Activated CD4-positive, alpha-beta T cell treated with anti-CD3 and anti-CD28 coated beads, Interleukin-2, amount 50 U/mL, for 16 hours (primary cell): Measurements from ENCODE around the gene LHX4.

Experiments
- DNase-seq: peaks from one replicate; pipeline ENCODE4 v3.0.0-alpha.2; 2020

Gene LHX4

DNA sequence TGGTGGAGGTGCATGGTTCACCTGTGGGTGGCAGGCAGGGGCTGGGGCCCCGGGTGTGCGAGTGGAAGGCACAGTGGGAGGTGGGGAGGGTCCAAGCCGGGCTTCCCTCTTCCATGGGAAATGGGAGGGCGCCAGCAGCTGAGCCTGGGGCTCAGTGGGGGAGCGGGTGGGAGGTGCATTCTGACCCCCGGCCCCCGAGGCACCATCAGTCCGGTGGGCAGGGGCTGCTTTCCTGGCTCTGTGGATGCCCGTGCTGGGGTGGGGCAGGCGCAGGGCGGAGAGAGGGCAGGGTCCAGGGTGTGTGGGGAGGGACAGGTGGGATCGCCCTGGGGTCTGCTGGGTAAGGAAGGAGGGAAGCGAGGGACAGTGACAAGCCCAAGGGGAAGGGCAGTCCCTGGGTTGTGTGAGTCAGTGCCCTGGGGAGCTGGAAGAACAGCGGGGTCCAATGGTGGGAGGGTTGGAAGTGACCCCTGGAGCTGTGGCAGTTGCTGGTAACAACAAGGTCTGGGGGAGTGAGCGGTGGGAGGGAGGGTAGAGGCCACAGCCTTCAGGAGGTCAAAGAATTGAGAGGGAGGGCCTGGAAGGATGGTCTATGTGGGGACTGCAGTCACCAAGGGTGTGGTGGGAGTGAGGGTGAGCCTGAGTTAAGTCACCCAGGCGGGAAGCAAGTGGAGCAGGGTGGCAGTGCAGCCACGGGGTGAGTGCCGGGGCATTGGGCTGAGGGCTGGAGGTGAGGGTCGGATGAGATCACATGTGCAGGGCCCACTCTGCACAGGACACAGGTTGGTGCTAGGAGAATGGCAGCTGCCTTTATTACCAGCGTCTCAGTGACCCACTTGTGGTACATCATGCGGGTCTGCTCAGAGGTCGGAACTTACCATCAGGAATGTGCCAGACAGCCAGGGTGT lies 29.6 kb downstream of the LHX4 start:
- DNase-seq: no peak

DNA sequence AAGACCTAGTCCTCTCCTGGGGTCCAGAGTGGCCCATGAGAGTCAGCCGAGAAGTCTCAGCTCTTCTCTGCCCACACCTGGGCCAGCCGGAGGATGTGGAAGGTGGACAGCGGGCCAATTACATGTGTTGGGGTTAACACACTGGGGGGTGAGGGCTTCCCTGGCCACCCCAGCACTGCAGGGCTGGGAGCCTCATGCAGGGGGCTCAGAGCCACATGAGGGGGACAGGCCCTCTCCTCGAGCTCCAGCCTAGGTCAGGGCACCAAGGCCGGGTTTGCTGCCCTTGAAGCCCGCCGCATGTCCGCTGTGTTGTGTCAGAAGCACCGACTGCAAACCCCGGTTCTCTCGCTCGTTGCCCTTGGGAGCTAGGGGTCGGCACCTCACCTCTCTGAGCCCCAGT lies 30.5 kb downstream of the LHX4 start:
- DNase-seq: no peak

DNA sequence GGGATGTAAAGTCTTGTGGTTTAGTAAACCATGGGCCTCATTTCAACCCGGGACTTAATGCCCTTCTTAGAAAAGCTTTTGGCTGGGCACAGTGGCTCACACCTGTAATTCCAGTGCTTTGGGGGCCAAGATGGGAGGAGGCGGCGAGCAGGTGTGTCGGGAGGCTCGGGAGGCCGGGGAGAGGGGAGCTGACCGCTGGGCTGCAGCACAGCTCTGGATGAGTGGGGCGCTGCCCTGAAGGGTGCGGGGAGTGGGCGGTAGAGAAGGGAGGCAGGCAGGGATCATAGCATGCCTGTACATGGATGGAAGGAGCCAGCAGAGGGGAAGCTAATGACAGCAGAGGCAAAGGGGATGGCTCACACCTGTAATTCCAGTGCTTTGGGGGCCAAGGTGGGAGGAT lies 31.0 kb downstream of the LHX4 start:
- DNase-seq: no peak

DNA sequence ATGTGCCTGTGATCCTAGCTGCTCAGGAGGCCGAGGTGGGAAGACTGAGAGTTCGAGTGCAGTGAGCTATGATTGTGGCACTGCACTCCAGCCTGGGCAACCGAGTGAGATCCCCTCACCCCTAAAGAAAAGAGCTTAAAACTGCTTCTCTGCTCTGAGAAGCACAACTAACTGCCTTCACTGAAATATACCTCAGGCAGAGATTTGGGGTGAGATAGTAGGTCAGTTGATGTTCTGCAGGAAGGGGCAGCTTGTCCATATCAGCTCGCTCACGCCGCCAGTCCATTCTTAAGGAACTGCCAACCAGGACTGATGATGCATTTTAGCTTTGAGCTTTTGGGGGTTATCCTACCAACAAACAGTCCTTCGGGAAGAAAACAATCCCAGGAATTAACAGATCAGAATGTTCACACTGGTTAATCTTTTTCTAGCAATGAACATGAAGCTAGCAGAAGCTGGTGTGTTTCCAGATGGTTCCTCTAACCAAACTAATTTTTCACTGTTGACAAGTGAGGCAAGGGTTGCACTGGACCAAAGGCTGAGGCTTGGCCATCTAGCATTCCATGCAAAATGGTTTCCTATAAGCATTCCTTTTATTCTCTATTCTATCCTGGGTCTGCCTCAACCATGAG lies 31.6 kb downstream of the LHX4 start:
- DNase-seq: no peak

DNA sequence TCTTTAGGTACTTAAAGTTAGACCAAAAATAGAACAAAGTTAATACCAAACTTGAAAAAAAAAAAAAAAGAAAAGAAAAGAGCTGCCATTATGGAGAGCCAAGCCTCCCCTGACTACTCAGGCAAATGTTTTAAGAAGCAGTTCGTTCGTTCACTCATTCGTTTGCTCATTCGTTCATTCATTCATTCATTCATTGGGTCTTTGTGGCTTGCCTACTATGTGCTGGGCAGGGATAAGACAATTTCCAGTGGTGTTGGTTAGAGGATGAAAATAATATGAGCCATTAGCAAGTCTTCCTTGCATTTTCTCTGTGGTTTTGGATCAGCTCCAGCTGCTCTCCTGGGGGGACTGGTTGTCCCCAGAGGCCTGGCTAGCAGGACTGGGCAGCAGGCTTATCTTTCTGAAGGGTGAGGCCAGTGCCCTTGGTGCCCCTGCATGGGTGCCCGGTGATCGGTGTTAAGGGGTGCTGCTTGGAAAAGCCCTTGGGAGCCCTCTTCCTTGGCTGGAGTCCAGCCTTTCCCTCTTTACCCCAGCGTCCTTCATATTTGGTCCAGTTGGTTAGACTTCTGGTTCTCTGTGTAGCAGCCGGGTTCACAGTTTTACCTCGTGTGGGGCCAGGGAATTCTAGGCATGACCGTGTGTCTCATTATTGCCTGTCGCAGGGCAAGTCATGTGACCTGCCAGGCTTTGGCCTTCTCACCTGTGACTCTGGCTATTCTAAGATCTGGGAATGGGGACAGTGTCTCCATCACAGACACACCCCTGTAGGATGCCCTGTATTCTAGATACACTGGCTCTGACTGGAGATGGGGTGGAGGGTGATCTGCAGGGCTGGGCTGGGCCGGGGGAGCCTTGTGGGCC lies 32.8 kb downstream of the LHX4 start:
- DNase-seq: no peak

DNA sequence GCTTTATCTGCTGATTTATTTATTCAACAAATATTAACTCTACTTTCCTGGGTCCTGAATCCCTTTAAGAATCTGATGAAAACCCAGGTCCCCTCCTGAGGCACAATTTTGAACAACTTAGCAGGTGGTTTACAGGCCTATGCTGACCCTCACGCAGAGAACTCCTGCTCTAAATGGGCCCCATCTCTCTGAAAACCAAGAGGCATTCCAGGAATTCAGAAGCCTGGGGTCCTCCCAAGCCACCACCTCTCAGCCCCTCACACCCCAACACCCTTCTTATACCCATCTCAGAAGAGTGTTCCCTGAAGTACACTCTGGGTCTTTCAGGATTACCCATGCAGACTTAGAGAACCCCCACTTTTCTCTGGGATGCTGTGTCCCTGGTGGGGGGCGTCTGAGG lies 34.5 kb downstream of the LHX4 start:
- DNase-seq: no peak

DNA sequence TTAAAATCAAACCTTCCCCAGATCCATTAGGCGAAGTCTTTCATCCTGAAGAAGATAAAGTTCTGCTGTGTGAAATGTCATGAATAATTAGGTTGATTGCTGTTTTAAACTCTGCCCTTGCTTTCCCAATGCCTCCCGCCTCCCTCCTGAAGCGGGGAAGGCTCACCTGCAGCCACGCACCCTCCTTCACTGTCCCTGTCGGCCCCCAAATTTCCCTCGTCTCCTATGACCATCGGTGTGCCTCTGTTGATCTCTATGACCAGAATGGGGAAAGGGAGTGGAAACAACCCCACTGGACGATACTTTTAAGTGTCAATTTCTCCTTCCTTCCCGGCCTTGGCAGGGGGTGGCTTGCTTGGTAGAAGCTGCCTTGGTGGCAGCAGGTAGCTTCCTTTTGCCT lies 35.1 kb downstream of the LHX4 start:
- no peak for DNase-seq

DNA sequence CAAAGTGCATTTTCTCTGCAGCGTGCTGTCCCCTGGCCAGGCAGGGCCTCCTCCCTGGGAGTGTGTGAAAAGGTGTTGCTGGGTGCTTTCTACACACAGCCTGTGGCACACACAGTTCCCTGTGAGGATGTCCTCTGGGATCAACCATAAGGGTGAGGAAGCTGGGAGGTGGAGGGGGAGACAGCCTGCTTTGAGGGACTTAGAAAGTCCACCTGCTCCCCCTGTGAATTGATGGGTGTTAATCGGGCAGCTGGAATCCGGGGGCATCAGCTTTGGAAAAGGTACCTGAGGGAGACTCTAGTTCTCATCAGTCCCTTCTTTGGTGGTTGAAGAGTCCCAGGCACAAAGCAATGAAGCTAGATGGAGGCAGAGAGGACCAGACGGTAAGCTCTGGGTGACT lies 35.8 kb downstream of the LHX4 start:
- DNase-seq: no peak

DNA sequence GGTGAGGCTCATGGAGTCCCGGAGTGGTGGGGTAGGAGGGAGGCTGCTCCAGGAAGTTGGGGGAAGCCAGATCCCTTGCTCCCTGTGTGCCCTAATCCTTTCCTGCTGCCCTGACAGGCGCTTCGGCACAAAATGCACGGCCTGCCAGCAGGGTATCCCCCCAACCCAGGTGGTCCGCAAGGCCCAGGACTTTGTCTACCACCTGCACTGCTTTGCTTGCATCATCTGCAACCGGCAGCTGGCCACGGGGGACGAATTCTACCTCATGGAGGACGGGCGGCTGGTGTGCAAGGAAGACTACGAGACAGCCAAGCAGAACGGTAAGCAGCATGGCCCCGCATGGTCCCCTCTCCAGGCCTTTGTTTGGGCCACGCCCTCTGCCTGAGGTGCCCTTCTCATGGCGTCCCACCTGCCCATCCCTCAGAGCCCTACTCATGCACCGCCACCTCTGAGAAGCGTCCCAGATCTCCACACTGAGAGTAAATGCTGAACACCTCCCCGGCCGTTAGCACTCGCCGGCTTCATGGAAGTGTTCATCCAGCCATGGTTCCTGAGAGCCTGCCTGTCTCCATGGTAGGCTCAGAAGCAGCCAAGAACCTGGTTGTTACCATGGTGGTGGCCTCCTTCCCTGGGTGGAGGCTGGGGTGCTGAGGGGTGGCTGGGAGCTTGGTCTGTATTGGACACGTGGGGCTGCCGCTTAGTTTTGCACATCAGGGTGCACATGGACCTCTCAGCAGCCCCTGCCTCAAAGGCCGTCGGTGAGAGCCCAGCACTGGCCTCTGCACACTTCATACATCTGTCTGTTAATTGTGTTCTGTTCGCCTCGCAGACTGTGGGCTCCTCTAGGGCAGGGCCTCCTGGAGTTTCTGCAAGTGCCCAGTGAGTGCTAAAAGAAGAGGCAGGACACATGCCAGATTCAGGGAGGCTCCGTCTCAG lies 36.5 kb downstream of the LHX4 start:
- DNase-seq: no peak

DNA sequence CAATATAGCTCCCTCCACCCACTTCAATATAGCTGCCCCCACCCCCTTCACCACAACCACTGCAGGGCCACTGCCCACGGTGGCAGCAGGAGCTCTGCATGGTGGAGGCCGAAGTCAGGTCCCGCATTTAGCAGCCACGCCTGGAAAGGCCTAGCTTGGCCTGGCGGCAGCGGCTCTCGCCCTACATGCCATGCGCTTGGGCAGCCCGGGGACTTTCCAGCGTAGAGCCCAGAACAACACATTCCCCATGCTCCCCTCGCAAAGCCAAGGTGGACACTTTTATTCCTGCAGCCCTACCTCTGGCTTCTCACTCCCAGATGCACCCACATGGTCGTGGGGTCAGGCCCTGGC lies 37.1 kb downstream of the LHX4 start:
- no peak for DNase-seq

DNA sequence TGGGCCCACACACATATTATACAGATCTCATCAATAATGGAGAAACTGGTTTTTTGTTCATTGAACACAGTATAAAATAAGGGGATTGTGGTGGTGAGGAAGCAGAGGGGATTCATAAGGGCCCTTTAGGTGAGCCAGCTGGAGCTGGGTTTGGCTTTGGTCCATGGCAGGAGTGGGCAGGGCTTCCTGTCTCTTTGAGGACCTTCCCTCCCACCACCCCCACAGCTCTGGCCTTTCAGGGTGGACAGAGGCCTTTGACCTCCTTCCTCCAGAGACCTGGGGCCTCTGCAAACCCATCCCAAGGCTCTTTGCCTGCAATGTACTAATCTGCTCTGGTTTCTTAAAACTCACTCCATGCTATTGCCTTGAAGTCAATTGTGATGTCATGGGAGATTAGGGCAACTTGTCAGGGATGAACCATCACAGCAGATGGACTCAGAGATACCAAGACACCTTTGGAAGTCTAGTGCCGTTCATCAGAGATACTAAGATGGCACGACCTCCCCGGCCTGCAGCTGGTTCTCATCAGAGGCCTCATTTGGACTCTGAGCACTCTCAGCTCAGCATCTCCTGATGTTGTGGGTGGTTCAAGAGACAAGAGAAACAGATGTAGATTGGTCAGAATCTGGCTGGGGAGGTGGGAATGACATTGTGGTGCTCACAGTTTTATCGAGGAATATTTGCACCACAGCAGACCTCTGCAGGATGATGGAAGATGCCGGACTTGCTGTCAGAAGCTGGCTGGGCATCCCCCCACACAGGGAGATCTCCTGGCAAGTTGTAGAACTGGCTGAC lies 37.9 kb downstream of the LHX4 start:
- DNase-seq: no peak

DNA sequence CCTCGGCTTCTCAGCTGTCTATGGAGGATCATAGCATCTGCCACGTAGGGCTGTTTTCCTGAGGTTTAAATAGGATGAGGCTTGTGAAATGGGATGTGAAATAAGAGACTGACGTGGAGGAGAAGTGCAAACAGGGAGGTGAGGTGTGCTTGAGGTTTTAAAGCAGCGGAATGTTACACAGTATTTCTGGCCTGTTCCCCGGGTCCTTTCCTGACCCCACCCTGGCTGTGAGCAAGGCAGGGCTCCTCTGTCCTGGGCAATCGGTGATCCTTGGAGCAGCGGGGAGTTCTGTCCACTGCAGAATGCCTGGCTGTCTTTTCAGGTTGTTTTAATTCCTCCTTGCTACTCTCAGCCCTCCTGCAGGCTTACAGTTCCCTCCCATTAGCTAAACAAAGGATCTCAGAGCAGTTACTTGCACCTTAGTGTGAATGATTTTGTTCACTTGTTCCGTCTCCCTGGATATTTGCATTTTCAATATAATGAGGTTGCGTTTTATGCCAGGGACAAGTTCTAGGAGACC lies 38.6 kb downstream of the LHX4 start:
- no peak for DNase-seq

DNA sequence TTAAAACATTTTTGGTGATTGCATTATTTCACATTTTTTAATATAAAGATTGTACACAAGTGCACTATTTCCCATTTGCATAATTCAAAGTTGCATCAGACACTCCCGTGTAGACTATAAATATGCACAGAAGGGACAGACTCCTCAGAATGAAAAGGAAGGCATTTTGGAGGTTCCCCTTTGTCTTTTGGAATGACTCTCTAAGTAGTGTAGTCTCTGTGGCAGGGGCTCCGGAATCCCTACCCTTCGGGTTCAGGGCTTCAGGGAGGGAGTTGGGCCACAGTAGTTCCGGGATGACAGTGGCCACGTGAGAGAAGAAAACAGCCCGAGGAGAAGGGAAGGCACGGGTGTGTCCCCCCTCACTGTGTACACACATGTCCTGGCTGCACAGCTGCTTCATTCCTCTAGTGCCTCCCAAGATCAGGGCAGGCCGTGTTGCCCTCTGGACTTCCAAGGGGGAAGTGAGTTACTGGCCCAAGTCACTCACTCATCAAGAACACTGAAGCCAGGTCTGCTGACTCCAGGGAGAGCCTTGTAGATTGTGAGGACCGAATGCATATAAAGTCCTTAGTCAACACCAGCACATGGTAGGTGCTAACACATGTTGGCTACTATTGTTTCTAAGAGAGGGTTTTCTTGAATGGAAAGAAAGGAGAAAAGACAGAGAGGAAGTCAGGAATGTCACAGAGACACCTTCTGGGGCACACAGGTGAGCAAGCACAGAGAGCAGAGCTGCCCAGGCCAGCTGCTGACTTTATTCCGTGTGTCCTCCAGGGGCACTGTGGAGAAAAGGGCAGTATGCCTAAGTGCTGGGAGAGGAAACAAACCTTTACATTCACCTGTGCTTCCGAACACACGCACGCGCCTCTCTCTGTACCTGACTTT lies 39.8 kb downstream of the LHX4 start:
- DNase-seq: no peak

DNA sequence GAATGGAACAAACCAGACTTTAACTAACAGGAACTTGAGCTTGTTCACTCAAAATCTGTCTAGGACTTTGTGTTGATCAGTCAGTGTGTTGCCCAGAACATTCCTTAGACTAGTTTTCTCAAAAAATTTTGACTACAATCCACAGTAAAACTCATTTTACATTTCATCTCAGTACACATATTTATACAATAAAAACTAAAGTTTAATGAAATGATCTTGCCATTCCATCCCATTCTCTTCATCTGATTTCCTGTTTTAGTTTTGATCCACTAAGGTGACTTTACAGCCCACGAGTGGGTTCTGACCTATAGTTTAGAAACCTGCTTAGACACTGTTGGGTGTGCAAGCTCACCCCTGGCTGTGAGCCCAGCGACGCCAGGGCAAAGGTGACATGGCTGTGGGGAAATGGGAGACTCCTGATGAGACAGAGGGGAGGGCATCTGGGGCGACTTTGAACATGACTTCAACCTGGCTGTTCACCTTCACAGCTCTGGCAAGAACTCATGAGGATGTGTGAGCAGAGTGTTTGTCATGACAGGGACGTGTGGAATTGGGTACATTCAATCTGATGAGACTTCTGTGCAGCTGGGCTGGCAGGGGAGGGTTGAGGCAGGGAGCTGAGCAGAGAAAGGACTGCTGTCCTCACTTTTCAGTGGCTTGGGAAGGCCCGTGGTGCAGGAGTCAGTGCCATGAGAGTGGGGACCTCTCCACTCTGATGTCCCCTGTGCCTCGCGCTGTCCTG lies 40.6 kb downstream of the LHX4 start:
- DNase-seq: no peak

DNA sequence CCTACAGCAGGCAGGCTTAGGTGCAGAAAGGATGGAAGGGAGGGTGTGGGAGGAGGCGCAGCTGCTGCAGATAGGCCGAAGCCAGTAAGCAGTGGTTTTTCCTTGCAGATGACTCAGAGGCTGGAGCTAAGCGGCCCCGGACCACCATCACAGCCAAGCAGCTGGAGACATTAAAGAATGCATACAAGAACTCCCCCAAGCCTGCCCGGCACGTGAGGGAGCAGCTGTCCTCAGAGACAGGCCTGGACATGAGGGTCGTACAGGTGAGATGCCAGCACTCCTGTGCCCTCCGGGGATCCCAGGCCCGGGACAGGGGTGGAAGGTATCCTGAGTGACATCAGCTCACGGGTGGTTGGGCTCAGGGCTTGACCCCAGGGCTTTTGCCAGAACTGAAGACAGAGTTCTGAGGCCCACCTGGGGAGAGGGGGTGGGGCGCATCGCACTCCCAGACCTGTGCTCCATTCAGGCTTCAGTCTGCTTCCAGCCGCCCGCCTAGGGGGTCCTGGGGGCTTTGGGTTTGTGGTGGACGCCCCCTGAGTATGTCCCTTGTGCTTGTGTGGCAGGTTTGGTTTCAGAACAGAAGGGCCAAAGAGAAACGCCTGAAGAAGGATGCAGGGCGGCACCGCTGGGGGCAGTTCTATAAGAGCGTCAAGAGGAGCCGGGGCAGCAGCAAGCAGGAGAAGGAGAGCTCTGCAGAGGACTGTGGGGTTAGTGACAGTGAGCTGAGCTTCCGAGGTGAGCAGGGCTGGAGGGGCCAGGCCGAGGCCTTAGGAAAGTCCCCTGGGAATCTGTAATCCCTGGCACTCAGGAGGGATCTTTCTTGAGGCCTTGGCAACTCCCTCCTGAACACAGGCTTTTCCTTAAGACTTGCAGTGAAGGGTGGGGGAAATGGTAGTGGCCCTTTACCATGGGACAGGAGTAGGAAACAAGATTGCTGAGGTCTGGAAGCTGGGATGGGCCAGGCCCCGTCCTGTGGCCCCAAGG lies 41.5 kb downstream of the LHX4 start:
- DNase-seq: no peak

DNA sequence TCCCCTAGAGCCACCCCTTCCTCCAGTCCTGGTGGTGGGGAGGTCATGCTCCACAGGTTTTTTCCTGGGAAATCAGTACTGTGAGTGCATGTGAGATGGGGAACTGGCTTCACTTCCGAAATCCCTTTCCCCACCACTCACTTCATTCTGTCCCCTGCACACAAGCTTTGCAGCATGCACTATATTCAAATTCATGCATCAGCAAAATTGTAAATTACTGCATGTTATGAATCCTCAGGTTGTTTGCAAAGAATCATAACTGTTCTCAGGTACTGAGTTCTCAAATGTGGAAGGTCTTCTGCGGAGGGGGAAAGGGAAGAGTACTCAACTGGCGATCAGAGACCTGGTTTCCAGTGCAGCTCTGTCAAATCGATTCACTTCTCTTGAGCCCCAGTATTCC lies 42.3 kb downstream of the LHX4 start:
- DNase-seq: no peak

DNA sequence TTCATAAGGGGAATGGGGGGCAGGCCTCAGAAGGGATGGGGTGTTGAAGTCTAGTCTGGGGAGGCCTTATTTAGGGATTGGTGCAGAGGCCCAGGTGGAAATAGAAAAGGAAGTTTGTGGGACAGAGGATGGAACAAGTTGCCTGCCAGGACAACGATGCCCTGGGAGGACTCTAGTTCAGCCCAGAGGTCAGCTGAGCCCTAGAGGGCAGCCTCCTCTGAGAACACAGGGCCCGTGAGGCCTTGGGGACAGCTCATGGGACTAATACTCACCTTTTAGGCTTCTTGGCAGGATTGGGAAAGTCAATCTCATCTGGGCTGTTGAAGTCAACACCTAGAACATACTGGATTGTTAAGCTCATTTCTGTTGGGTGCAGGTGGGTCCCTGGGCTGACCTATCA lies 43.0 kb downstream of the LHX4 start:
- DNase-seq: no peak

DNA sequence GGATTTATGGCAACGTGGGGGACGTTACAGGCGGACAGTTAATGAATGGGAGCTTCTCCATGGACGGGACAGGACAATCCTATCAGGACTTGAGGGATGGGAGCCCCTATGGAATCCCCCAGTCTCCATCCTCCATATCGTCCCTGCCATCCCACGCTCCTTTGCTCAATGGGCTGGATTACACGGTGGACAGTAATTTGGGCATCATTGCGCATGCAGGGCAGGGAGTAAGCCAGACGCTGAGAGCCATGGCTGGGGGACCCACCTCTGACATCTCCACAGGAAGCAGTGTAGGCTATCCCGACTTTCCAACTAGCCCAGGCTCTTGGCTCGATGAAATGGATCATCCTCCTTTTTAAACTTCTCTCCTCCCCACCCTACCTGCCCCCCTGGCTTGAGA lies 44.2 kb downstream of the LHX4 start:
- DNase-seq: no peak
